Right cardiac atrium (tissue), 5 donors: ENCODE measurements around the gene CDK17. TPM values are rescaled to one million over a fixed set of nuclear protein-coding genes. Genes with fewer than 3 reads are reported as not detected.

Experiments used
- ATAC-seq, 2 donors: fragments of 200-7000 bp; cut with Tn5 transposase; one replicate each; pipeline versions ENCODE4 v1.8.0 to v1.9.1; 2020; ENCODE audit warnings: moderate library complexity in 2 of 2, mild to moderate bottlenecking in 1 of 2
- DNase-seq, 3 donors: peaks; one replicate each; pipeline ENCODE4 v3.0.0-alpha.2; 2020
- H3K27ac ChIP-seq: one replicate; pipeline ENCODE4 v1.5.1; 2013; ENCODE audit warnings: mild to moderate bottlenecking, low read length, control low read depth, moderate library complexity
- H3K27me3 ChIP-seq: one replicate; pipeline ENCODE4 v1.6.1; 2013; ENCODE audit not compliant: control insufficient read depth, insufficient read depth
- H3K4me1 ChIP-seq: one replicate; pipeline ENCODE4 v1.6.1; 2013; ENCODE audit warnings: low read length; ENCODE audit not compliant: control insufficient read depth, insufficient read depth
- H3K4me3 ChIP-seq: one replicate; pipeline ENCODE4 v1.5.1; 2013; ENCODE audit warnings: low read length, control low read depth
- H3K9me3 ChIP-seq: one replicate; pipeline ENCODE4 v1.6.1; 2013; ENCODE audit warnings: low read length; ENCODE audit not compliant: control insufficient read depth
- WGBS: extraction: QIAGEN DNeasy Blood & Tissue Kit; methylation state at CpG from one replicate; pipeline ENCODE4 v1.1.7; 2013; 5-methylcytosine and 5-hydroxymethylcytosine counted together
- intact Hi-C, 4 donors: fragments of 100-400 bp; cut with DNase I; formaldehyde crosslinking; loops; one replicate each; pipeline versions ENCODE4 v1.11.0 to v1.14.0; 2022 to 2023
- long read RNA-seq, 4 donors: library from polyadenylated mRNA; unstranded; transcript quantifications; one replicate each; pipeline ENCODE4 v2.0.0, GENCODE V29; 2020 to 2021
- polyA plus RNA-seq: library from polyadenylated mRNA; stranded (reverse); fragments of 200-250 nt; gene quantifications from one replicate; pipeline ENCODE4 v1.2.3, GENCODE V29; 2013
- total RNA-seq, 4 donors: library from RNA; stranded (reverse); fragmentation: NEBNext Ultra II Directional; extraction: Animal tissue kit (Norgen Biotek cat#: 25700); gene quantifications; one replicate each; pipeline ENCODE4 v1.2.1, GENCODE V29; 2021
- donor health status: healthy with polysubstance abuse.
- donor health status: DM: no; HTN: yes; CAD: no.
- donor health status: DM: no; HTN: no; CAD: no.
- donor health status: DM: no; HTN: yes; CAD: no; lungs with severe emphysema.
- donor health status: DM: yes; HTN: yes; CAD: no.

CDK17 gene
- total RNA-seq (10 to 100 TPM; 18.4 to 30.4 (median 23.1) TPM), polyA plus RNA-seq (10.3 TPM)
- long read RNA-seq, donor 1, full-length matches to known transcripts = 47 of 58 reads
- long read RNA-seq, donor 1, partial matches to known transcripts = 5 of 58 reads
- long read RNA-seq, donor 1, other reads (novel, unspliced or antisense) = 6 of 58 reads
- long read RNA-seq, donor 2, full-length matches to known transcripts = 13 of 14 reads
- long read RNA-seq, donor 2, partial matches to known transcripts = 0 of 14 reads
- long read RNA-seq, donor 2, other reads (novel, unspliced or antisense) = 1 of 14 reads
- long read RNA-seq, donor 3, full-length matches to known transcripts = 137 of 179 reads
- long read RNA-seq, donor 3, partial matches to known transcripts = 11 of 179 reads
- long read RNA-seq, donor 3, other reads (novel, unspliced or antisense) = 31 of 179 reads
- long read RNA-seq, donor 4, full-length matches to known transcripts = 11 of 13 reads
- long read RNA-seq, donor 4, partial matches to known transcripts = 1 of 13 reads
- long read RNA-seq, donor 4, other reads (novel, unspliced or antisense) = 1 of 13 reads

GRCh38 chr12:96399919-96400630 is at the start of gene CDK17:
TSS of gene CDK17 (minus strand) at chr12:96400439. CDS start at chr12:96334836, 65,603 bp downstream.
- H3K4me3 ChIP-seq = peak within 1 kb of the TSS; percentile 97
- under 1% methylated on average over 112 of the region's 112 CpGs for WGBS
- H3K9me3 ChIP-seq = no peaks in the 10 kb centered on the region
- DNase-seq (peak; percentile 86 to 94 (median 92)), ATAC-seq (peak; percentile 85 to 93)
- H3K27me3 ChIP-seq = no peaks in the 10 kb centered on the region
- intact Hi-C loops = loop anchor here in 2 of 4 donors (5.0 to 10.0 kb wide), 6 partner anchors 93 to 355 kb away; no protein-coding TSS in a partner anchor
- peak within 1 kb of the TSS; percentile 97 for H3K27ac ChIP-seq
- no peaks in the 10 kb centered on the region for H3K4me1 ChIP-seq

- WGBS = 71% methylated on average over 3 of the region's 3 CpGs
- Histone ChIP-seq H3K4me1 (no peaks in the 10 kb centered on the region), H3K9me3 (no peaks in the 10 kb centered on the region), H3K27ac (no peak overlapping the region), H3K27me3 (no peaks in the 10 kb centered on the region), H3K4me3 (no peak overlapping the region)
- ATAC-seq (no peak), DNase-seq (no peak)
- intact Hi-C loops = no loop called here
These were observed 48.1 kb upstream of the CDK17 start for GRCh38 chr12:96448300-96448699.

GRCh38 chr12:96447256-96447655 is 47.0 kb upstream of the CDK17 start:
- DNase-seq (no peak), ATAC-seq (no peak)
- Histone ChIP-seq H3K27me3 (no peaks in the 10 kb centered on the region), H3K9me3 (no peaks in the 10 kb centered on the region), H3K4me1 (no peaks in the 10 kb centered on the region), H3K27ac (no peak overlapping the region), H3K4me3 (no peak overlapping the region)
- intact Hi-C loops = no loop called here
- WGBS = 91% methylated on average over 3 of the region's 3 CpGs

GRCh38 chr12:96445691-96446583 is 45.7 kb upstream of the CDK17 start:
- WGBS = 35% methylated on average over 6 of the region's 6 CpGs
- no peaks in the 10 kb centered on the region for H3K27me3 ChIP-seq
- no peaks in the 10 kb centered on the region for H3K9me3 ChIP-seq
- peak in 2 of 3 donors; percentile 24 to 51 for DNase-seq
- no peaks in the 10 kb centered on the region for H3K4me1 ChIP-seq
- intact Hi-C loops = no loop called here
- H3K4me3 ChIP-seq = no peak overlapping the region
- H3K27ac ChIP-seq = peak overlapping the region; percentile 52
- peak; percentile 93 to 98 for ATAC-seq

- DNase-seq (no peak), ATAC-seq (no peak)
- Histone ChIP-seq H3K4me3 (no peak overlapping the region), H3K27me3 (no peaks in the 10 kb centered on the region), H3K27ac (no peak overlapping the region), H3K9me3 (no peaks in the 10 kb centered on the region), H3K4me1 (no peaks in the 10 kb centered on the region)
- WGBS = 95% methylated on average over 10 of the region's 10 CpGs
- intact Hi-C loops = no loop called here
These were observed 44.2 kb upstream of the CDK17 start for GRCh38 chr12:96444399-96444798.

- DNase-seq (no peak), ATAC-seq (no peak)
- Histone ChIP-seq H3K27me3 (no peaks in the 10 kb centered on the region), H3K4me1 (no peaks in the 10 kb centered on the region), H3K27ac (no peak overlapping the region), H3K4me3 (no peak overlapping the region), H3K9me3 (no peaks in the 10 kb centered on the region)
- WGBS = 92% methylated on average over 3 of the region's 3 CpGs
- intact Hi-C loops = no loop called here
These were observed 42.7 kb upstream of the CDK17 start for GRCh38 chr12:96442906-96443305.

GRCh38 chr12:96441816-96442215 is 41.6 kb upstream of the CDK17 start:
- no peak for DNase-seq
- WGBS = 64% methylated on average over 3 of the region's 3 CpGs
- intact Hi-C loops = no loop called here
- Histone ChIP-seq H3K4me1 (no peaks in the 10 kb centered on the region), H3K27me3 (no peaks in the 10 kb centered on the region), H3K27ac (no peak overlapping the region), H3K4me3 (no peak overlapping the region), H3K9me3 (no peaks in the 10 kb centered on the region)
- no peak for ATAC-seq

- Histone ChIP-seq H3K4me3 (no peak overlapping the region), H3K4me1 (no peaks in the 10 kb centered on the region), H3K27ac (no peak overlapping the region), H3K9me3 (no peaks in the 10 kb centered on the region), H3K27me3 (no peaks in the 10 kb centered on the region)
- DNase-seq (no peak), ATAC-seq (no peak)
- intact Hi-C loops = no loop called here
- WGBS = 93% methylated on average over 3 of the region's 3 CpGs
These were observed 38.1 kb upstream of the CDK17 start for GRCh38 chr12:96438330-96438729.

GRCh38 chr12:96437171-96437445 is 36.9 kb upstream of the CDK17 start:
- no peak for DNase-seq
- 76% methylated on average over 1 of the region's 1 CpG for WGBS
- Histone ChIP-seq H3K4me3 (no peak overlapping the region), H3K4me1 (no peaks in the 10 kb centered on the region), H3K9me3 (no peaks in the 10 kb centered on the region), H3K27ac (no peak overlapping the region), H3K27me3 (no peaks in the 10 kb centered on the region)
- ATAC-seq = no peak
- intact Hi-C loops = no loop called here

GRCh38 chr12:96436366-96437170 is 36.3 kb upstream of the CDK17 start:
- no peak overlapping the region for H3K4me3 ChIP-seq
- intact Hi-C loops = no loop called here
- H3K4me1 ChIP-seq = no peaks in the 10 kb centered on the region
- H3K9me3 ChIP-seq = no peaks in the 10 kb centered on the region
- WGBS = 65% methylated on average over 8 of the region's 8 CpGs
- no peaks in the 10 kb centered on the region for H3K27me3 ChIP-seq
- no peak overlapping the region for H3K27ac ChIP-seq
- DNase-seq (no peak), ATAC-seq (no peak)
